Suprapubic skin (tissue), 3 donors: ENCODE measurements around the gene PTBP3.

Experiments
- EP300 ChIP-seq: sonication (generic); formaldehyde crosslinking; IDR thresholded peaks from one replicate; pipeline ENCODE4 v1.6.1; 2017; ENCODE audit warnings: antibody characterized with exemption
- POLR2A ChIP-seq, 2 donors: fragments of 450-650 bp; IDR thresholded peaks; one replicate each; pipeline ENCODE4 v1.6.1; 2017; ENCODE audit warnings: antibody characterized with exemption in 2 of 2, mild to moderate bottlenecking in 2 of 2, moderate library complexity in 2 of 2
- TF ChIP-seq, protein P1 (sequence below), 2 donors: fragments of 200-600 bp in 1 of 2; fragments of 450-650 bp in 1 of 2; sonication (generic) in 1 of 2; IDR thresholded peaks; one replicate each; pipeline ENCODE4 v1.5.1; 2016 to 2019; ENCODE audit warnings: antibody characterized with exemption in 2 of 2, mild to moderate bottlenecking in 1 of 2, moderate library complexity in 1 of 2

- TF ChIP-seq, protein P1, sequence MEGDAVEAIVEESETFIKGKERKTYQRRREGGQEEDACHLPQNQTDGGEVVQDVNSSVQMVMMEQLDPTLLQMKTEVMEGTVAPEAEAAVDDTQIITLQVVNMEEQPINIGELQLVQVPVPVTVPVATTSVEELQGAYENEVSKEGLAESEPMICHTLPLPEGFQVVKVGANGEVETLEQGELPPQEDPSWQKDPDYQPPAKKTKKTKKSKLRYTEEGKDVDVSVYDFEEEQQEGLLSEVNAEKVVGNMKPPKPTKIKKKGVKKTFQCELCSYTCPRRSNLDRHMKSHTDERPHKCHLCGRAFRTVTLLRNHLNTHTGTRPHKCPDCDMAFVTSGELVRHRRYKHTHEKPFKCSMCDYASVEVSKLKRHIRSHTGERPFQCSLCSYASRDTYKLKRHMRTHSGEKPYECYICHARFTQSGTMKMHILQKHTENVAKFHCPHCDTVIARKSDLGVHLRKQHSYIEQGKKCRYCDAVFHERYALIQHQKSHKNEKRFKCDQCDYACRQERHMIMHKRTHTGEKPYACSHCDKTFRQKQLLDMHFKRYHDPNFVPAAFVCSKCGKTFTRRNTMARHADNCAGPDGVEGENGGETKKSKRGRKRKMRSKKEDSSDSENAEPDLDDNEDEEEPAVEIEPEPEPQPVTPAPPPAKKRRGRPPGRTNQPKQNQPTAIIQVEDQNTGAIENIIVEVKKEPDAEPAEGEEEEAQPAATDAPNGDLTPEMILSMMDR (IDR thresholded peaks at IDR 0.05) = no peak
- TF ChIP-seq POLR2A (IDR thresholded peaks at IDR 0.05) (no peak), EP300 (no peak)
Measured at GRCh38 chr9:112207451-112207850, 126.0 kb downstream of the PTBP3 start.
